HG03097 (cell line): ENCODE data around the gene SLC4A5.
"Not testable (repeated sequence)": the region's sequence is repeated elsewhere in the genome, so short reads cannot be mapped to it uniquely, and the experiment has no call there.

ENCODE experiments used
- ATAC-seq: cut with Tn5 transposase; IDR thresholded peaks from one replicate; pipeline ENCODE4 v1.9.1; 2021; ENCODE audit not compliant: unreplicated experiment, low FRiP score

The SLC4A5 gene

GRCh38 chr2:74244286-74244685 lies 98.9 kb downstream of the SLC4A5 start:
- ATAC-seq, result no peak

GRCh38 chr2:74242354-74243071 lies 100.7 kb downstream of the SLC4A5 start:
- ATAC-seq, result no peak

GRCh38 chr2:74239346-74239745 lies 103.9 kb downstream of the SLC4A5 start:
- ATAC-seq, result no peak

- no peak for ATAC-seq
These were observed 104.3 kb downstream of the SLC4A5 start for GRCh38 chr2:74238879-74239278.

- no peak for ATAC-seq
These were observed 108.2 kb downstream of the SLC4A5 start for GRCh38 chr2:74235041-74235440.

GRCh38 chr2:74233648-74234047 lies 109.6 kb downstream of the SLC4A5 start:
- no peak for ATAC-seq

- no peak for ATAC-seq
These were observed 110.8 kb downstream of the SLC4A5 start for GRCh38 chr2:74232426-74232825.

GRCh38 chr2:74229865-74230264 lies 113.4 kb downstream of the SLC4A5 start:
- ATAC-seq, result not testable (repeated sequence)

GRCh38 chr2:74228772-74229171 lies 114.4 kb downstream of the SLC4A5 start:
- no peak for ATAC-seq

GRCh38 chr2:74227646-74228045 lies 115.6 kb downstream of the SLC4A5 start:
- ATAC-seq, result no peak

GRCh38 chr2:74226648-74227213 lies 116.5 kb downstream of the SLC4A5 start:
- ATAC-seq, result no peak

- no peak for ATAC-seq
These were observed 117.3 kb downstream of the SLC4A5 start for GRCh38 chr2:74225698-74226459.

- ATAC-seq, result no peak
These were observed 119.1 kb downstream of the SLC4A5 start for GRCh38 chr2:74223941-74224770.

- ATAC-seq, result no peak
These were observed 120.9 kb downstream of the SLC4A5 start for GRCh38 chr2:74222300-74222650.

GRCh38 chr2:74221604-74222299 lies 121.5 kb downstream of the SLC4A5 start:
- ATAC-seq, result no peak

GRCh38 chr2:74221091-74221490 lies 122.1 kb downstream of the SLC4A5 start:
- no peak for ATAC-seq

GRCh38 chr2:74219846-74220486 lies 123.2 kb downstream of the SLC4A5 start:
- no peak for ATAC-seq

GRCh38 chr2:74216642-74217041 lies 126.6 kb downstream of the SLC4A5 start:
- ATAC-seq, result no peak

GRCh38 chr2:74215771-74216170 lies 127.4 kb downstream of the SLC4A5 start:
- not testable (repeated sequence) for ATAC-seq
